ENCODE results near the gene TMOD1.
"Not testable (repeated sequence)": the region's sequence is repeated elsewhere in the genome, so short reads cannot be mapped to it uniquely, and the experiment has no call there.

The TMOD1 gene

GRCh38 chr9:97598461-97599288, 97.2 kb downstream of the TMOD1 start:
- DNase-seq (ENCODE audit: low spot score) = peak; percentile 76

GRCh38 chr9:97599314-97599846, 97.9 kb downstream of the TMOD1 start:
- DNase-seq (ENCODE audit: low spot score) = no peak

- no peak for DNase-seq (ENCODE audit: low spot score)
These were observed 99.2 kb downstream of the TMOD1 start for GRCh38 chr9:97600531-97601227.

GRCh38 chr9:97601228-97601898, 99.9 kb downstream of the TMOD1 start:
- no peak for DNase-seq (ENCODE audit: low spot score)

- DNase-seq (ENCODE audit: low spot score) = no peak
These were observed 101.0 kb downstream of the TMOD1 start for GRCh38 chr9:97602430-97602829.

GRCh38 chr9:97604901-97605645, 103.6 kb downstream of the TMOD1 start:
- no peak for DNase-seq (ENCODE audit: low spot score)

- peak; percentile 81 for DNase-seq (ENCODE audit: low spot score)
These were observed 114.1 kb downstream of the TMOD1 start for GRCh38 chr9:97615439-97616072.

GRCh38 chr9:97617939-97618416, 116.5 kb downstream of the TMOD1 start:
- DNase-seq (ENCODE audit: low spot score) = no peak

- DNase-seq (ENCODE audit: low spot score) = not testable (repeated sequence)
These were observed 118.6 kb downstream of the TMOD1 start for GRCh38 chr9:97620063-97620462.

- DNase-seq (ENCODE audit: low spot score) = not testable (repeated sequence)
These were observed 121.0 kb downstream of the TMOD1 start for GRCh38 chr9:97622483-97622882.

GRCh38 chr9:97623946-97624345, 122.5 kb downstream of the TMOD1 start:
- no peak for DNase-seq (ENCODE audit: low spot score)

- DNase-seq (ENCODE audit: low spot score) = no peak
These were observed 124.2 kb downstream of the TMOD1 start for GRCh38 chr9:97625620-97626019.

GRCh38 chr9:97627624-97628023, 126.2 kb downstream of the TMOD1 start:
- no peak for DNase-seq (ENCODE audit: low spot score)

- no peak for DNase-seq (ENCODE audit: low spot score)
These were observed 127.2 kb downstream of the TMOD1 start for GRCh38 chr9:97628668-97629067.

GRCh38 chr9:97629156-97629555, 127.7 kb downstream of the TMOD1 start:
- DNase-seq (ENCODE audit: low spot score) = no peak

GRCh38 chr9:97630591-97630990, 129.1 kb downstream of the TMOD1 start:
- DNase-seq (ENCODE audit: low spot score) = no peak

- DNase-seq (ENCODE audit: low spot score) = peak; percentile 79
These were observed 130.9 kb downstream of the TMOD1 start for GRCh38 chr9:97632248-97632984.

- DNase-seq (ENCODE audit: low spot score) = peak; percentile 97
These were observed 131.8 kb downstream of the TMOD1 start, which contains the start of the genes NCBP1 and TSTD2 for GRCh38 chr9:97632985-97633858. Gene NCBP1 (plus strand): TSS chr9:97633821. CDS start chr9:97633882, 61 bp downstream. Gene TSTD2 (minus strand): TSS chr9:97633368. CDS start chr9:97627562, 5,806 bp downstream.

GRCh38 chr9:97633859-97634490, 132.5 kb downstream of the TMOD1 start:
- peak; percentile 13 for DNase-seq (ENCODE audit: low spot score)
